ENCODE data around the gene UGT1A4. TPM values are rescaled to one million over a fixed set of nuclear protein-coding genes. Genes with fewer than 3 reads are reported as not detected.
A peak's percentile ranks its signal among the peaks of the same experiment; 100 is the strongest.

UGT1A4 gene
- total and polyA plus RNA-seq, 2 of the 8 experiments (the other 6 are each of a cell fraction or from before 2014, with no cell fraction given), result not detected

GRCh38 chr2:233794128-233794658 is 75.7 kb downstream of the UGT1A4 start:
- Histone ChIP-seq H3K4me1 (replicated peaks in 1 of 4; ENCODE audit: control insufficient read depth in 3 of 4, insufficient read depth in 4 of 4, low read length in 3 of 4) (no peaks in the 10 kb centered on the region), H4K91ac (replicated peaks; ENCODE audit: insufficient read length, low read length) (no peak overlapping the region), H4K20me1 (replicated peaks in 1 of 2; ENCODE audit: control insufficient read depth in 1 of 2, insufficient read depth in 2 of 2, low read length in 2 of 2) (no peaks in the 10 kb centered on the region), H3K9ac (replicated peaks in 1 of 4; ENCODE audit: extremely low read depth in 1 of 4, low read depth in 3 of 4, low read length in 3 of 4) (no peak overlapping the region), H2BK5ac (ENCODE audit: low read depth, low read length) (no peak overlapping the region), H3K27ac (ENCODE audit: low read depth, low read length) (no peak overlapping the region), H3K36me3 (ENCODE audit: control insufficient read depth in 2 of 4, insufficient read depth in 4 of 4, low read length in 3 of 4) (no peaks in the 10 kb centered on the region), H2BK12ac (ENCODE audit: low read depth, low read length) (no peak overlapping the region), H2AK5ac (ENCODE audit: low read depth, low read length) (no peak overlapping the region), H3K14ac (ENCODE audit: insufficient read length) (no peak overlapping the region), H2BK20ac (ENCODE audit: low read length) (no peak overlapping the region), H2BK15ac (ENCODE audit: low read length) (no peak overlapping the region), H3K23ac (ENCODE audit: insufficient read length) (no peak overlapping the region), H3K27me3 (replicated peaks in 1 of 4; ENCODE audit: control insufficient read depth in 3 of 4, extremely low read depth in 1 of 4, insufficient read depth in 3 of 4, low read length in 3 of 4) (no peaks in the 10 kb centered on the region), H2AFZ (ENCODE audit: low read length) (no peak overlapping the region), H2BK120ac (replicated peaks; ENCODE audit: low read depth, low read length) (no peak overlapping the region), H4K8ac (ENCODE audit: extremely low read depth, insufficient read depth, low read length) (peak overlapping the region; percentile 17; the same call in 1 of the 2 replicates), H3K9me3 (ENCODE audit: insufficient read depth in 2 of 2, low read depth in 1 of 2, low read length in 1 of 2) (peaks cover 0 to 5% of the 10 kb centered on the region in 2 experiments; a peak in 1 of 4 replicates), H3K79me1 (ENCODE audit: low read depth, low read length) (no peaks in the 10 kb centered on the region), H3K18ac (ENCODE audit: extremely low read depth, low read length) (no peak overlapping the region), H4K5ac (ENCODE audit: insufficient read length, low read depth, low read length) (no peak overlapping the region), H3K79me2 (ENCODE audit: control insufficient read depth in 1 of 2, insufficient read depth in 2 of 2, low read length in 2 of 2) (no peaks in the 10 kb centered on the region), H3K56ac (replicated peaks; ENCODE audit: insufficient read length, low read depth, low read length) (no peak overlapping the region), H3K4ac (replicated peaks; ENCODE audit: insufficient read length, low read depth, low read length) (no peak overlapping the region), H3K4me2 (ENCODE audit: insufficient read depth in 1 of 2, low read depth in 2 of 2, low read length in 2 of 2) (no peak overlapping the region), H3K23me2 (ENCODE audit: low read depth, low read length) (no peaks in the 10 kb centered on the region), H3K4me3 (ENCODE audit: extremely low read depth in 1 of 4, insufficient read depth in 2 of 4, low read depth in 3 of 4, low read length in 4 of 4) (no peak overlapping the region)
- 81% methylated on average over 14 of the region's 17 CpGs; no CpG with 5 or more reads in 1 of the 2 experiments for WGBS, 2 experiments (ENCODE audit: extremely low coverage in 1 of 2, insufficient coverage in 1 of 2, insufficient read length in 1 of 2, insufficient replicate concordance in 2 of 2, low coverage in 1 of 2, low lambda C conversion rate in 2 of 2, missing lambda C conversion rate in 1 of 2)
- ChIA-PET CTCF (ENCODE audit: partially characterized antibody) (interaction anchor here (1.6 kb wide), 1 partner anchor 9 kb away, joined by 9 read pairs; no protein-coding TSS in a partner anchor), POLR2A (ENCODE audit: partially characterized antibody) (no interaction called here)
- FAIRE-seq, result no peak
- DNase-seq (ENCODE audit: low read depth in 1 of 2, low spot score in 2 of 2), result peak in 1 of 2 experiments; percentile 10
- TF ChIP-seq BACH1 (IDR thresholded peaks at IDR 0.05; ENCODE audit: low read length) (no peak), PHF8 (conservative IDR thresholded peaks at IDR 0.05; ENCODE audit: low read depth, low read length) (no peak), MAFK (IDR thresholded peaks at IDR 0.05; ENCODE audit: low read depth, low read length) (no peak), CTCF (IDR thresholded peaks at IDR 0.05; ENCODE audit: control extremely low read depth in 1 of 3, insufficient read depth in 1 of 3, low read depth in 1 of 3, low read length in 3 of 3) (no peak), SIN3A (conservative IDR thresholded peaks at IDR 0.05 in 1 of 2, IDR thresholded peaks at IDR 0.05 in 1 of 2; ENCODE audit: low read depth in 1 of 2, low read length in 2 of 2) (no peak), TAF7 (optimal IDR thresholded peaks at IDR 0.05; ENCODE audit: borderline replicate concordance, low read depth, low read length) (no peak), E2F6 (IDR thresholded peaks at IDR 0.05) (no peak), TCF12 (IDR thresholded peaks at IDR 0.05; ENCODE audit: low read depth, low read length) (no peak), YY1 (IDR thresholded peaks at IDR 0.05; ENCODE audit: low read depth, low read length) (no peak), CEBPB (IDR thresholded peaks at IDR 0.05; ENCODE audit: low read depth, low read length) (no peak), ZNF274 (IDR thresholded peaks at IDR 0.05; ENCODE audit: borderline replicate concordance, extremely low read depth, low read length) (no peak)
